Thoracic aorta (tissue), 2 donors: Measurements from ENCODE around the gene RNF141. TPM values are rescaled to one million over a fixed set of nuclear protein-coding genes. Genes with fewer than 3 reads are reported as not detected.
A peak's percentile ranks its signal among the peaks of the same experiment; 100 is the strongest.

Experiments used
- ATAC-seq: fragments of 150-250 bp; one replicate; pipeline ENCODE4 v1.8.0; 2017; ENCODE audit warnings: low read depth; ENCODE audit not compliant: insufficient number of reproducible peaks, low FRiP score
- DNase-seq: peaks from one replicate; pipeline ENCODE4 v3.0.0-alpha.2; 2020; ENCODE audit warnings: low spot score
- H3K27ac ChIP-seq, 2 donors: fragments of 200-600 bp; sonication (generic); 1 replicate in 1 of 2; 2 replicates in 1 of 2; pipeline ENCODE4 v1.5.1; 2016; ENCODE audit warnings: mild to moderate bottlenecking in 2 of 2, moderate library complexity in 2 of 2
- H3K27me3 ChIP-seq: fragments of 200-600 bp; sonication (generic); replicated peaks from 2 replicates; pipeline ENCODE4 v1.6.0; 2016; ENCODE audit warnings: mild to moderate bottlenecking; ENCODE audit not compliant: insufficient read depth
- H3K36me3 ChIP-seq: fragments of 200-600 bp; sonication (generic); one replicate; pipeline ENCODE4 v1.5.1; 2016
- H3K4me1 ChIP-seq, 2 donors: fragments of 200-600 bp; sonication (generic); 1 replicate in 1 of 2; 2 replicates in 1 of 2; pipeline versions ENCODE4 v1.5.1 to v1.6.0; 2016; ENCODE audit warnings: low read depth in 2 of 2, mild to moderate bottlenecking in 1 of 2; ENCODE audit not compliant: control insufficient read depth in 1 of 2
- H3K4me3 ChIP-seq: fragments of 200-600 bp; sonication (generic); 2 replicates; pipeline ENCODE4 v1.5.1; 2016; ENCODE audit warnings: mild to moderate bottlenecking
- H3K9me3 ChIP-seq: fragments of 200-600 bp; sonication (generic); 2 replicates; pipeline ENCODE4 v1.5.1; 2016
- total RNA-seq, 2 donors: library from RNA; depleted of rRNA; stranded (reverse); fragments of >200 nt; gene quantifications; one replicate each; pipeline versions ENCODE4 v1.1.0 to v1.2.3, GENCODE V29; 2016
- TF ChIP-seq, protein P1 (sequence below): fragments of 200-600 bp; sonication (generic); IDR thresholded peaks from one replicate; pipeline ENCODE4 v1.5.1; 2019; ENCODE audit warnings: antibody characterized with exemption

Gene RNF141, protein sequence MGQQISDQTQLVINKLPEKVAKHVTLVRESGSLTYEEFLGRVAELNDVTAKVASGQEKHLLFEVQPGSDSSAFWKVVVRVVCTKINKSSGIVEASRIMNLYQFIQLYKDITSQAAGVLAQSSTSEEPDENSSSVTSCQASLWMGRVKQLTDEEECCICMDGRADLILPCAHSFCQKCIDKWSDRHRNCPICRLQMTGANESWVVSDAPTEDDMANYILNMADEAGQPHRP
- total RNA-seq: 10 to 100 TPM; 37.3 to 47.2 TPM

DNA sequence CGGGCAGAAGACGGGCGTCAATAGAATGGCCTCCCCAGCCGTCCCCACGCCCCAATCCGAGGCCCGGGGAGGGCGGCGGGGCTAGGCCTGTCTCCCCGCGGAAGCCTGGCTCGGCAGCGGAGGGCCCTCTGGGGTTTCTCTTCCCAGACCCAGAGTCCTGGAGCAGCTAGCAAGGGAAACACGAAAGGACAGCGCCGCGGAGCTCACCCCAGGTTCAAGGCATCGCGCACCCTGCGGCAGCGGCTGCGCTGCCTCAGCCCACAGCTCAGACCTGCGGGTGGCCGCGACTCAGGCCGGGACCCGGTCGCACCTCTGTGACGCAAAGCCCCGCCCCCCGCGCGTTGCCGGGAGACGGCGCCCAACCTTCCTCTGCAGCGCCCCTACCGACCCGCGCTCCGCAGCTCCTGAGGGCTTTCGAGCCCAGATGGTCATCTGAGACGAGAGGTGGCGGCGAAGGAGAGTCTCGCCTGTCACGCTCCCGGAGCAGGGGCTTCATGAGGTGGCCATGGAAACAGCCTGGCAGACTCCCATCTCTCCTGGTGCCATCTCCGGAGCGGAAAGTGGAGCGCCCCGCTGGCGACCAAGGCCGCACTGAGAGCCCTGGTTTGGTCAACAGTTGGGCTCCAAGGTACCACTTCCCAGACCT is at the start of gene RNF141:
RNF141 (minus strand) TSS at position 273 of the 646 bp plus-strand sequence. CDS start 7,029 bp downstream, outside the sequence.
- peak within 1 kb of the TSS; percentile 85 for H3K4me3 ChIP-seq
- H3K27me3 ChIP-seq: no peaks in the 10 kb centered on the region
- H3K27ac ChIP-seq: peak within 1 kb of the TSS; percentile 91 to 95
- ATAC-seq (peak; percentile 87), DNase-seq (peak; percentile 85)
- peaks cover 17 to 38% of the 10 kb centered on the region in 2 donors for H3K4me1 ChIP-seq
- no peaks in the 10 kb centered on the region for H3K9me3 ChIP-seq
- TF ChIP-seq, protein P1, sequence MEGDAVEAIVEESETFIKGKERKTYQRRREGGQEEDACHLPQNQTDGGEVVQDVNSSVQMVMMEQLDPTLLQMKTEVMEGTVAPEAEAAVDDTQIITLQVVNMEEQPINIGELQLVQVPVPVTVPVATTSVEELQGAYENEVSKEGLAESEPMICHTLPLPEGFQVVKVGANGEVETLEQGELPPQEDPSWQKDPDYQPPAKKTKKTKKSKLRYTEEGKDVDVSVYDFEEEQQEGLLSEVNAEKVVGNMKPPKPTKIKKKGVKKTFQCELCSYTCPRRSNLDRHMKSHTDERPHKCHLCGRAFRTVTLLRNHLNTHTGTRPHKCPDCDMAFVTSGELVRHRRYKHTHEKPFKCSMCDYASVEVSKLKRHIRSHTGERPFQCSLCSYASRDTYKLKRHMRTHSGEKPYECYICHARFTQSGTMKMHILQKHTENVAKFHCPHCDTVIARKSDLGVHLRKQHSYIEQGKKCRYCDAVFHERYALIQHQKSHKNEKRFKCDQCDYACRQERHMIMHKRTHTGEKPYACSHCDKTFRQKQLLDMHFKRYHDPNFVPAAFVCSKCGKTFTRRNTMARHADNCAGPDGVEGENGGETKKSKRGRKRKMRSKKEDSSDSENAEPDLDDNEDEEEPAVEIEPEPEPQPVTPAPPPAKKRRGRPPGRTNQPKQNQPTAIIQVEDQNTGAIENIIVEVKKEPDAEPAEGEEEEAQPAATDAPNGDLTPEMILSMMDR: peak; percentile 81
- no peaks in the 10 kb centered on the region for H3K36me3 ChIP-seq

DNA sequence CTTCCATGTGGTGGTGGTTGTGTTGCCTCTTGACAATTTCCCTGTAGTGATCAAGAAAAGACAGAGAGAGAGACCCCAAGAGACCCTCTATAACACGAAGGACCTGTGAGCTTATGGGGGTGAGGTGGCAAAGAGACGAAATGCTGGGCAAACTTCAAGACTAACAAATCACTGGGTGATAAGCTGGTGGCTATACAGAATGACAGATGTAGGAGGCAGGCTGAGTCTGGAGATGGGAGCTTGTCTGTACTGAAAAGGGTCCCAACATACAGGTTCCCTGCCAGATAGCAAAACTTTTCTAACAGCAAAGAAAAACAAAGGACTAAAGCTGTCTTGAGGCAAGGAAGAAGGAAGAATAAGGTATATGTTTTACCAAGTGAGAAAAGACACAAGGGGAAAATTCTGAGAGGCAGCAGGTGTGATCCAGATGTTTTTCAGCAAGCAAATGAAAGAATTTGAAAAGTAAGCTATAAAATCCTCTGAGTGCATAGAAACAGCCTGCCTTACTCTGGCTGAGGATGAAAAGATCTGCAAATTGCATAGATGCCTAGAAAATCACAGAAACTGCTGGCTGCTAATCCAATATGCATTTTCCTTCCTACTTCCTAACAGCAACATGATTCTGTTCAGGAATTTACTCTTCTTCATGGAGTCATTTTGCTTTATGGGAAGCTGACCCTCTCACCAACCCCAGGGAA is 49.4 kb upstream of the RNF141 start:
- DNase-seq (no peak), ATAC-seq (no peak)
- no peaks in the 10 kb centered on the region for H3K27me3 ChIP-seq
- H3K36me3 ChIP-seq: peaks cover 51% of the 10 kb centered on the region
- TF ChIP-seq, protein P1: no peak
- peak overlapping the region; percentile 96 to 97 for H3K27ac ChIP-seq
- no peak overlapping the region for H3K4me3 ChIP-seq
- peaks cover 34 to 77% of the 10 kb centered on the region in 2 donors for H3K4me1 ChIP-seq
- no peaks in the 10 kb centered on the region for H3K9me3 ChIP-seq

DNA sequence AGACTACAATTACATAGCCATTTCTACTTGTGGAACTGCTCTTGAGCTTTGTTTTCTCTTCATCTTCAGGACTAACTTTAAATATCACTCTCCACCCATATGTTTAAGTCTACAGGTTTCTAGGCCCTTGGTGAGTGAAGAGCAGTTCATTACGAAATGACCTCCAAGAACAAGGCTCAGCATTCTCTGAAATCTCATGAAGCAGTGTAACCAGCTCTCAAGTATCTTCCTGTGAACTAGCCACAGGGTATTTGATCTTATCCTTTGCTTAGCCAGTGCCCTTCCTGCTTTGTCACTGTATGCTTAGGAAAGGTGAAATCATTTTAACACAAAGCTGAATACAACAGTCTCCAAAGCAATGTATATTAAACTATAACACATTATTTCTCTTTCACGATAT is 47.9 kb upstream of the RNF141 start:
- H3K9me3 ChIP-seq: no peaks in the 10 kb centered on the region
- DNase-seq (no peak), ATAC-seq (no peak)
- TF ChIP-seq, protein P1: no peak
- H3K4me1 ChIP-seq: peaks cover 45 to 83% of the 10 kb centered on the region in 2 donors
- peak overlapping the region; percentile 96 to 97 for H3K27ac ChIP-seq
- H3K36me3 ChIP-seq: peaks cover 48% of the 10 kb centered on the region
- H3K4me3 ChIP-seq: no peak overlapping the region
- no peaks in the 10 kb centered on the region for H3K27me3 ChIP-seq

DNA sequence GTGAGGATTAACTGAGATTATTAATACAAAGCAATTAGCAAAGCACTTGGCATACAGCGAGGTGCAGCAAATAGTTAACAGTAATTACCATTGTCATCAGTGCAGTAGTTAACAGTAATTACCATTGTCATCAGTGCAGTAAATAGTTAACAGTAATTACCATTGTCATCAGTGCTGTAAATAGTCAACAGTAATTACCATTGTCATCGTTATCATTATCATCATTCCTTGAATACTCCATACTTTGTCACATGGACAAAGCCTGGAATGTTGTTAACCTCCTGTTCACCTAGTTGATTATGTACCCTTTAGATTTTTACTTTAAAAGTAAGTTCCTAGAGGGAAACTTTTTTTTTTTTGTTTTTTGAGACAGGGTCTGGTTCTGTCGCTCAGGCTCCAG is 47.0 kb upstream of the RNF141 start:
- DNase-seq: no peak
- no peak for ATAC-seq
- Histone ChIP-seq H3K9me3 (no peaks in the 10 kb centered on the region), H3K27ac (peak overlapping the region; percentile 96 to 97), H3K36me3 (peaks cover 51% of the 10 kb centered on the region), H3K4me1 (peaks cover 45 to 79% of the 10 kb centered on the region in 2 donors), H3K4me3 (no peak overlapping the region), H3K27me3 (no peaks in the 10 kb centered on the region)
- TF ChIP-seq, protein P1: no peak

DNA sequence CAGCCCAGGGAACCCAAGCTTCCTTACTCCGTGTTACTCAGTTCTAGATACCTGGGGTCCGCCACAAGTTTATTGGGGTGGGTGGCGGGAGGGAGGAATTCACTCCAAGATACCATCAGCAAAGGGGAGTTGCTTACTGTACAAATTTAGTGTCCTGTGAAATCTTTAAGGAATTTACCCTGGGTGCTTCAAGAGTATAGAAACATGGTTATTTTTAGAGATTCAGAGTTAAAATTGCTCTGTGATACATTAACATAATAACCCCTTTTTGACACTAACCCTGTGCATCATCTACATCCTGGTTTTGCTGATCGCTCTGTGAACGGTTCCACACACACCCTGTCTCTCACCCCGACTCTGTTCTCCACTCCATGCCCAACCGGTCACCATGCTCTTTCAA is 46.4 kb upstream of the RNF141 start:
- no peaks in the 10 kb centered on the region for H3K9me3 ChIP-seq
- H3K4me1 ChIP-seq: peaks cover 40 to 77% of the 10 kb centered on the region in 2 donors
- no peak for DNase-seq
- H3K27ac ChIP-seq: peak overlapping the region; percentile 96 to 97
- H3K27me3 ChIP-seq: no peaks in the 10 kb centered on the region
- TF ChIP-seq, protein P1: no peak
- no peak overlapping the region for H3K4me3 ChIP-seq
- no peak for ATAC-seq
- H3K36me3 ChIP-seq: peaks cover 55% of the 10 kb centered on the region
